GM11168 (cell line): ENCODE results near the gene TCP10L.
"Not testable (repeated sequence)": the region's sequence is repeated elsewhere in the genome, so short reads cannot be mapped to it uniquely, and the experiment has no call there.

Source experiments
- in situ Hi-C: fragments of 300-500 bp; cut with MboI; formaldehyde crosslinking; loops from one replicate; pipeline ENCODE4 v1.12.0; 2022; ENCODE audit warnings: low sequenced_read_pairs; ENCODE audit not compliant: unreplicated experiment

TCP10L gene

DNA sequence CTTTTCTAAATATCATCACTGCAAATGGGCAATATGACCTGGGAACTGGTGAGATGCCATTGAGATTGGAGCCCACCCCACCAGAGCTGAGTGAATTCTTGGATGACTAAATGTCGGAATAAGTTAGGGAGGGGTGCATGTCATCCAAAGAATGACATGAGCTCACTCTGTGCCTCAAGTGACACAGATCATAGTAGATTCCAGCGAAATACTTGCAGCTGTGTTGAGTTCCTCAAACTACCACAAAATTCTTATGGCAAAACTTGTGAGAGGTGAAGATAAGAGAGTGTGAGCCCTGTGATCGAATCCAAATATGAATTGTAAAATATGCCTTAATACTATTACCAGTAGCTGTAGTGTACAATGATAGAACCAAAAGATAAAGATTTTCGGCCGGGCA lies 2.3 kb upstream of the TCP10L start:
- in situ Hi-C loops, result no loop called here

DNA sequence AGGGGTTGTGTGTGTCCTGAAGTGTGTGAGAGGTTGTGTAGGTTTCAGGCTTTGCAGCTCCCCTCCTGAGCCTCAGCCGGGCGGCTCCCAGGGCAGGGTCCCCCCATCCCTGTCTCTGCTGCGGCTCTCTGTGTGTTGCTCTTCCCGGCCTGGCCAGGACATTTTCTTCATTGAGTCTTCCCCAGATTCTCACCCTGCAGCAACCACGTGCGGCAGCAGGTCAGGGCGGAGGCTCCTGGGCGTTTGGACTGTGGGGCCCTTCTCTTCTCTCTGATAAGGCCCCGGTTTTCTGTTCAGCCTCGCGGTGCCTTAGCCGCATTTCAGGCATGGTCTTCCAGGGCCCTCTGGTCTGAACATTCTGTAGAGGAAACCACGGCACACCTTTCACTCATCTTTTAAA lies 1.8 kb upstream of the TCP10L start:
- in situ Hi-C loops, result no loop called here

DNA sequence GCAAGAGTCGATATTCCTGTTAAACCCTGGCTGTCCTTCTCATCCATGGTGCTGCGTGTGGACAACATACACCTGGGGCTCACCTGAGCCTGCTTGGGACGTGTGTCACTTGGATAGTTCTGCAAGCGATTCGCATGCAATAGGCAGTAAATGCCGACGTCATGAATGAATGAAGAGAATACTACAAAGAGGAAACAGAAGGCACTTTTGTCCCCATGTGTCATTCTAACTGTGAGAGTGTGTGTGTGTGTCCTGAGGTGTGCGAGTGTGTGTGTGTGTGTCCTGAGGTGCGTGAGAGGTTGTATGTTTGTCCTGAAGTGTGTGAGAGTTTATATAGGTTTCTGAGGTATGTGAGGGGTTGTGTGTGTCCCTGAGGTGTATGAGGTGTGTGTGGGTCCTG lies 647 bp upstream of the TCP10L start:
- in situ Hi-C loops, result no loop called here

DNA sequence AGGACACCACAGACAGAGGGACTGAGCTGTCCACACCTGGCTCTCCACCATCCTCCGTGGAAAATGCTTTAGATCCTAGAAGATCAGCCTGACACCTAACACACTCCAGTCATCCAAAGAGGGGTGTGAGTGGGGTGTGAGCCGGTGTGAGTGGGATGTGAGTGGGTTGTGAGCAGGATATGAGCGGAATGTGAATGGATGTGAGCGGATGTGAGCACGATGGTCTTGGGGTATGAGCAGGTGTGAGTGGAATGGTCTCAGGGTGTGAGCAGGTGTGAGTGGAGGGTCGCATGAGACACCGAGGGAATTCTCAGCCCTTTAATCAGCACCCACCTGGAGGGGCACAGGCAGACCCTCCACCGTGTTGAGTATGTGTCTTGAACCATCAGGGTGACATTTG lies 851 bp downstream of the TCP10L start:
- in situ Hi-C loops, result no loop called here

DNA sequence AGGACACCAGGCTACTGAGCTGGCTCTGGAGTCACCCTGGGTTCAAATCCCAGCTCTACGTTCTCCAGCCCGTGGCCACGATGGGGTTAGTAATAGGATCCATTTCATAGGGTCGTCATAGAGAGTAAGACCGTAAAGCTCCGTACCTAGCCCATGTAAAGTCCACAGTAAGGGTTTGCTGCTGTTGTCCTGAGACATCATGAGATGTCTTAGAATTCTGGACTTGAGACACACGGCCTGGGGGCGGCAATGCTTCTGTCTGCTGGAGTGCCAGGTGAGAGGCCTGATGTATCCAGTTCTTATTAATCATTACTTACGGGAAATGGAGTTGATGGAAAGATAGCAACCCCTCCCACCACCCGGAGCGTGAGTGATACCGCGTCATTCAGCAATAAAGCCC lies 3.6 kb downstream of the TCP10L start:
- in situ Hi-C loops, result no loop called here

DNA sequence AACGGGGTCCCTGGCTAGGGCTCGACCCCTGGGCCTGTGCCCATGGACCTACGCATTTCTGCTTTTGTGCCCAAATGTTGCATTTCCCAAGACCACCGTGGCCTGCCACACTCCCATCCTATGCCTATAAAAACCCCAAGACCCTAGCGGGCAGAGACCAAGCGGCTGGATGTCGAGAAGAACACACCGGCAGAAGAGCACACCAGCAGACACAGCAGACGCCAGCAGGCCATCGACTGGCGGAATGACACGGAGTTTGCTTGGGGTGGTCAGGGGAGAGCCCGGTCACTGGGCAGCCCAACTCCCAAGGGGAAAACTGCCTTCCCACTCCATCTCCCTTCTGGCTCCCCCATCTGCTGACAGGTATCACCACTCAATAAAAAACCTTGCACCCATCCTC lies 4.4 kb downstream of the TCP10L start:
- in situ Hi-C loops, result no loop called here

DNA sequence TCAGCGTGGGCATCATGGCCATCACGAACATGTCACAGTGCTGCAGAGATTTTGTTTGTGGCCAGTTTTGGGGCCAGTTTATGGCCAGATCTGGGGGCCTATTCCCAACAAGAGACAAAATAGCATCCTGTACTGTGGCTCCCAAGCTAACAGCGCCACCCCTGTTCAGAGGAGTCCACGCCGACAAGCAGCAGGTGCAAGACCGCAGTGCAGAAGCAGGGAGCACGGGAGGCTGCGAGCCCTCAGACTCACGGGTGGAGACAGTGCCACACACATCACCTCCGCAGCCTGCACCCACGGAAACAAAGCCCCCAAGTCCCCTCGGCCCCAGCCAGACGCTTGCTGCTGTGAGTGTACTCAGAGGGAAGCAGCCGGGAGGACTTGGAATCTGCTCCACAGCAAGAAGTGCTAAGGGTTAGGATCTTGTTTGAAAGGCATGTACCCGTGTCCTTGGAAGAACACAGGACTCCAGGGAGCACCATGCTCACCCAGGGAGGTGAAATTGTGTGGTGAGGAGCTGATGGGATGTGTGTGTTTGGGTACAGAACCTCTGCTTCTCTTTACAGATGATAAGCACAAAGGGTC lies 7.1 kb downstream of the TCP10L start:
- in situ Hi-C loops, result no loop called here

DNA sequence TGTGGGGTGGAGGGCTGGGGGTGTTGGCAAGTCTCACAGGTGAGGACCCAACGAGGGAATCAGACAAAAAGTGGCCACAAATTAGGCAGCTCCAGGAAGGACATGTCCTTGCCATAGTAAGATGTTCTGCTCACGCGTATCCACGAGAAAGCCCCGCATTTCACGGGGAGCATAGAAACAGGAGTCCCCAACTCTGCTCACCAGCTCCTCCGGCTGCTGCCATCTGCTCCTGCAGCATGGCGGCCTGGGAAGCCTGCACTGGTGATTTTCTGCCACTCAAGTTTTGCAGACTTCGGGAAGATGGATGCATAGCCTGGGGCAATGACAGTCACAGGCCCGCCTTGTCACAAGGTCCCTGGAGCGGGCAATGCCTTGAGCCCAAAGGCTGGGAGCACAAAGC lies 9.3 kb downstream of the TCP10L start:
- in situ Hi-C loops, result no loop called here

DNA sequence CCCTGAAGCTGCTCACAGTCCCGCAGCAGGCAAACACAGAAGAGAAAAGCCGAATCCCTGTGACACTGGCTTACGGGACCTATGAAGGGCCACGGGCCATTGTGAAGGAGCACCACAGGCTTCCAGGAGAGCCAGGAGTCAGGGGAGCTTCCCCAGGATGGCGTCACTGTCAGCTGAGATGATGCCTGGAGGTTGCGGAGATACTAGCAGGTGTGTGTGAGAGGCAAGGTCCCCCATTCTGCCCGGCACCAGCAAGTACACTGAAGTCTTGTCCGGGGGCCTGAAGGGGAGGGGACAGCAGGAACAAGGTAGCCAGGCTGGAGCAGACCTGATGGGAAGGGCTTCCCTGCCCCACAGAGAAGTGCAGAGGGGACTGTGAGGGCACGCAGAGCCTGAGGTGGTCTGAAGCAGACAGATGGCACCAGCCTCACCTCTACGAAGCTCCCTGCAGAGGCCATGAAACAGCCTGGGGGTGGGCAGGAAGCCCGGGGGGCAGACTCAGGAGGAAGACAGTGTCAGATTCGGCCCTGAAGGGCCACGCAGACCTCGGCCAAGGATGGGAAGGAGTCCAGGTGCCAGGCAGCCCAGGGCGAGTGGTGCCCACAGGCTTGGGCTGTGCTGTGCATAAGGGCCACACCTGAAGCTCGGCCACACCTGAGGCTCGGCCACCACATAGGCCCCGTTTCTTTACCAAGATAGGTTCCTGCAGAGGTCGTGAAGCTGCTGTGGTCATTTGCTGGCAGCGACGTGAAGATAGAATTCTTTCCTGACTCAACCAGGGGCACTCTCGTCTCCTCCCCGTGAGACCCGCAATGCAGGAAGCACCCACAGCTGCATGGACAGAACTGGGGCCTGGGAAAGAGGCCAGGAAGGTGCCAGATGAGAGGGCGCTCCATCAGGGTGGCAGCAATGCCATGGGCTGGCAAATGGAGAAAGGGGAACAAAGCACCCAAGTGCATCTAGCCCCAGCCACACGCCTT lies 10.1 kb downstream of the TCP10L start:
- in situ Hi-C loops, result no loop called here

DNA sequence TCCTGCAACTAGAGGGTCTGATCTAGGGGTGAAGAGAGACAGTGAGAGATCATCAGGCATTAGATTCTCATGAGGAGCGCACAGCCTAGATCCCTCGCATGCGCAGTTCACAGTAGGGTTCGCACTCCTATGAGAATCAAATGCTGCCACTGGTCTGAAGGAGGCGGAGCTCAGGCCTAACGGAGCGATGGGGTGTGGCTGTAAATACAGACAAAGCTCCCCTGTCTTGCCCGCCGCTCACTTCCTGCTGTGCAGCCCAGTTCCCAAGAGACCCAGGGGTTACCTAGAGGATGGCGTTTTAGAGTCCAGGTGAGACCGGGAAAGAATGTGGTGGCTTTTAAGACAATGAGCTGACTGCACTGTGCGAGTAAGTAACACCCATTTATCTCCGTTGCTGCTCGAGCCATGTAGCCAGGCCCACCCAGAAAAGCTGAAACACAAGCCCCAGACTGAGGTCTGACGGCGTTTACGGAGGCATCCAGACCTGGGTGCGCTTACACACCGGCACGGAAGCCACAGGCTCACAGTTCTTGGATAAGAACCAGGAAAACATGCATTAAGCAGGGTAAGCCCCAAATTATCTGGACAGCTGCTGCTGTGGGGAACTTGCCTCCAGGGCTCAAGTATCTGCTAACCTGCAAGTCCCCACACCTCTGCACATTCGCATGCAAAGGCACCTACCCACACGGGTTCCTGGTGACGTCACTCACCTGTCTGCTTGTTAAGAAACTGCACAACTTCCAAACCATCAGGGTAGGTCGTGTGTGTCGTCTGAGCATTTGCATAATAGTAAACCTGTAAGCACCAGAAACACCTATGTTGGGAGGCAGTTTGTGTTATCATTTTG lies 12.5 kb downstream of the TCP10L start:
- in situ Hi-C loops, result no loop called here

DNA sequence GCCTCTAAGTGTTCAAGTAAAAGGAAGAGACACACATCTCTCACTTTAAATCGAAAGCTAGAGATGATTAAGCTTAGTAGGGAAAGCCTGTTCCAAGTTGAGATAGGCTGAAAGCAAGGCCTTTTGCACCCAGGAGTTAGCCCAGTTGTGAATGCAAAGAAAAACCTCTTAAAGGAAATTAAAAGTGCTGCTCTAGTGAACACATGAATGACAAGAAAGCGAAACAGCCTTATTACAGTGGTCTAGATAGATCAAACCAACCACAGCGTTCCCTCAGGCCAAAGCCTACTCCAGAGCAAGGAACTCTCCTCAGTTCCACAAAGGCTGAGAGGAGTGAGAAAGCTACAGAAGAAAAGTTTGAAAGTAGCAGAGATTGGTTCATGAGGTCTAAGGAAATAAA lies 14.9 kb downstream of the TCP10L start:
- in situ Hi-C loops, result no loop called here

DNA sequence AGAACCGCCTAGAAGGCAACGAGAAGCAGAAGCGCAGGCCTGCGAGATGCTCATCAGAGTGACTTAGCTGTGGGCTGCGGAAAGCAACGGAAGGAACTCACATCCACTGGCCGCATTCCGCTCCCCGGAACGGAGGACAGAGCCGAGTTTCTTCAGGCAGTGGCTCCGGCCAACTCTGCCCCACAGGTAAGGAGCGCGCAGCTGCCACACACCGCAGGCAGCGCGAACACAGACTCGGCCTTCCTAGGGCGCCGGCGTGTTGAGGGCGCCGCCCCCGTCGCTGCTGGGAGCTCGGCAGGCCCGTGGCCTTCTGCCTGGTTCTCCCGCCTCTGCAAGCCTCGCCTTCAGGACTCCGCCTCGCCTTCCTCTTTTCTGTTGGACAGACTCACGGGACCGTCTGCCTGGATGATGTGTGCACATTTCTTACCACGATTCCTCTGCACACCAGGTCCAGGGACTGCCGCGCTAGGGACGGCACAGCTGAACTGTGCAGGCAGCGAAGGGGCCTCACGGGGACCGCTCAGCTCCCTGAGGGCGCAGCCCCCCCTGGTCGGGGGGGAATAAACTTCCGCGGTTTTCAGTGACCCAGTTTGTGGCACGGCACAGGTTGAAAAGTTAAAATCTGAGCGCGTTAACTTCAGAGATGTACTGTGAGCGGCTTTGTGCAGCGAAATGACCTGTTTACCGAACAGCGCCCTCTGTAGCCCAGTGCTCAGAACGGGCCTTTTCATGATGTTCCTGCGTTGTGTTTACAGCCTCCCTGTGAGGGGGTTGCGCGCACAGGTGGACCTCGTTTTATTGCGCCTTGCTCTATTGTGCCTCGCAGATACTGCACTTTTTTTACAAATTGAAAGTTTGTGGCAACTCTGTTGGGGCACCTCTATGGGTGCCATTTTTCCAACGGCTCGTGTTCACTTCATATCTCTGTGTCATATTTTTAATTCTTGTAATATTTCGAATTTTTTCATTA lies 15.8 kb downstream of the TCP10L start:
- in situ Hi-C loops, result no loop called here

DNA sequence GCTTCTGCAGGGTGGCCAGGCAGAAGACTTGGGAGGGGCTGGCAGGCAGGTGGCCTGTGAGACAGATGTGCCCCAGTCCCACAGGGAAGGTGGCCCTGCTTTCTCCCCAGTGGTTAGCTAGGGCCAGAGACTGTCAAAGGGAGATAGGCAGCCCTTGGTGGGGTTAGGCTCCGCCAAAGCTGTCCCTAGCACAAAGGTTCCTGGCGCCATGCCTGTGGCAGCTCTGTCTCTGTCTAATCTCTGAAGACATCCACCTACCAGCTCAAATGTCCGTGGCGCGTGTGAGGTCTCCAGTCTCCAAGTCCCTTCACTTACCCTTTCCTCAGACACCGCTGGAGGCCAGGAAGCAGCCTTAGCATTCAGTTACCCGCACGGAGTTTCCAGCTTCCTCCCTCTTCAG lies 17.7 kb downstream of the TCP10L start:
- in situ Hi-C loops, result no loop called here

DNA sequence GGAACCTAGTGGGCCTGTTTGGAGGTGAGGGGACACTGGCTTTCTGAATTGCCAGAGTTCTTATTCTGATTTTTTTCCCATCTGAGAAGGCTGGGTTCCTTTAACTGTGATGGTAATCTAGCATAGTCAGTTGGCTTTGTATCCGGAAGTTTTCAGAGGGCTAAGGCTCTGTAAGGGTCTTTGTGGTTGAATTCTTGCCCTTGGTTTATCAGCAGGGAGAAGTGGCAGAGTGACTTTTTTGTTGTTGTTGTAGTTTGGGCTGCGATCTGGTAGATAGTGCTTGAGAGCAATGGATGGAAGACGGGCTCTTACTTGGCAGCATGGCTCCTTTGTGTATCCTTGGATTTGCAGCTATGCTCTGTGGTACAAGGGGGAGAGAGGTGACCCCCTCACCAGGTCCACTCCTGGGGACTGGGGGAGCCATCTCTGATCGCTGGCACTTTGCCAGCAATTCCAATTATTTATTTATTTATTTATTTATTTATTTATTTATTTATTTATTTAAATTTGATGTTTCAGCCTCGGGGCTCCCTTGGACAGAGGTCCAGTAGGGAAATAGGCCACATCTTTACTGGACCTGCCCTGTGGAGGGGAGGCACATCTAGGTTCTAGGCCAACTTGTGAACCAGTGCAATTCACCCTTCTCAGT lies 18.5 kb downstream of the TCP10L start:
- in situ Hi-C loops, result no loop called here

DNA sequence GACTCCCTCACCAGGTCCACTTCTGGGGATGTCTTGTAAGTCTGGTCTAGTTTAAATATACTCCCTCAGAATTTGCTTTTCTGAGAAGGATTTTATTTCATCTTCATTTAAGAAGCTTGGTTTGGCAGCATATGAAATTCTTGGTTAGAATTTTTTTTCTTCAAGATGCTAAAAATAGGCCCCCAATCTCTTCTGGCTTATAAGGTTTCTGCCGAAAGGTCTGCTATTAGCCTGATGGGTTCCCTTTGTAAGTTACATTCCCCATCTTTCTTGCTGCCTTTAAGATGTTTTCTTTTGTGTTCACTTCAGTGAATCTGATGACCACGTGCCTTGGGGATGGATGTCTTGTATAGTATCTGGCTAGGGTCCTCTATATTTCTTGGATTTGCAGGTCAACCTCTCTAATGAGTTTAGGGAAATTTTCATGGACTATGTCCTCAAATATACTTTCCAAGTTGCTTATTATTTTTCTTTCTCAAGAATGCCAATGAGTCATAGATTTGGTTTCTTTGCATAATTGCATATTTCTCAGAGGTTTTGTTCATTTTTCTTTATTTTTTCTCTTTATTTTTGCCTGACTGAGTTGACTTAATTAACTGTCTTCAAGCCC lies 19.4 kb downstream of the TCP10L start:
- in situ Hi-C loops, result no loop called here

DNA sequence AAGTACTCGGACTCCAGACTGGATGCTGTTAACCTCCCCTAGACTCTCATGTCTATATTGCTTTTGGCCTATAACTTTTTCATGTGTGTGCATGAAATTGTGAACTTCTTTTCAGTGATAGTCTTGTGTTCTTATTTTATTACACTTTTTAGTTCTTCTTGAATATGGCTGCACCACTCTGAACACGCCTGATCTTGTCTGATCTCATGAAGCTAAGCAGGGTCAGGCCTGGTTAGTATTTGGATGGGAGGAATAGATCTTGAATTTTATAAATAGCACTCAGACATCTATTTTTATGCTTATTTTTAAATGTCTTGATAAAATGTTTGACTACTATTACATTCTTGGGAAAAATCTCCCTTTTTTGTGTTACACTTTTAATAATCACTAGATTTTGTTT lies 22.4 kb downstream of the TCP10L start:
- in situ Hi-C loops, result no loop called here

DNA sequence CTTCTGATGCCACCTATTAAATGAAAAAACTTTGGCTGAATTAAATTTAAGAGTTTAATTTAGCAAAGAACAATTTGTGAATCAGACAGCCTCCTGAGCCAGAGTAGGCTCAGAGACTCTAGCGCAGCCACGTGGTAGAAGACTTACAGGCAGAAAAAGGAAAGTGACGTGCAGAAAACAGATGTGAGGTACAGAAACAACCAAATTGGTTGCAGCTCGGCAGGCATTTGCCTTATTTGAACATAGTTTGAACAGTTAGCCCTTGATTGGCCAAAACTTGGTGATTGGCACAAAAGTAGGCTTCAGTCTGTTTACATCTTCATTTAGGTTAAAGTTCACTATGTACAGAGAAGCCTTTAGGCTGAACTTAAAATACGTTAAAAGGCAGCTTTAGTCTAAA lies 22.9 kb downstream of the TCP10L start:
- in situ Hi-C loops, result no loop called here

DNA sequence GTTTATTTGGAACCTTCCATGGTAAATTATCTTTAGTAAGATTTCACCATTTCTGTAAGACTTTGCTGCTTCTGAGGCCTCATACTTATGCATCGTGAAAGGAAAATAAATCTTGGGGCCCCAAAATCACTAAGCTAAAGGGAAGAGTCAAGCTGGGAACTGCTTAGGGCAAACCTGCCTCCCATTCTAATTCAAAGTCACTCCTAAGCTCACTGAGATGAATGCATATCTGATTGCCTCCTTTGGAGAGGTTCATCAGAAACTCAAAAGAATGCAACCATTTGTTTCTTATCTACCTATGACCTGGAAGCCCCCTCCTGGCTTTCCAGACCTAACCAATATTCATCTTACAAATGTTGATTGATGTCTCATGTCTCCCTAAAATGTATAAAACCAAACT lies 23.8 kb downstream of the TCP10L start:
- in situ Hi-C loops, result not testable (repeated sequence)

DNA sequence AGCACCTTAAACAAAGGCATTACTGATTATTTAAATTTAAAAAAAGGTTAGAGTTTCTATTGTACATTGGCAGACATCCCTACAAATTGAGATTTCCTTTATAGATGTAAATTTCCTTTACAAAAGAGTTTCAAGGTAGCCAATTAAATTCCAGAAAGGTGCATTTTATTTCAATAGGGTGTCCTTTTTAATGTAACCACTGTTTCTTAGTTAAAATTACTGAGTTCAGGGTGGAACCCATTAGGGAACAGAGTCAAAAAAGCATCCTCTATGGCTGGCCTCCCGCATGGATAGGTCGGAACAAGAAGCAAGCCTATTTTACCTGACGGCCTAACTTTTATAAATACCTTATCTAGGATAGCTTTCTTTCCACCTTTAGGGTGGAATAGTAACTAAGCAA lies 24.4 kb downstream of the TCP10L start:
- in situ Hi-C loops, result no loop called here
